Superior temporal gyrus (tissue), 1 donor: ENCODE results near the gene NOP53.
"Not testable (repeated sequence)": the region's sequence is repeated elsewhere in the genome, so short reads cannot be mapped to it uniquely, and the experiment has no call there.

Experiments used
- DNase-seq: peaks from one replicate; pipeline ENCODE4 v3.0.0-alpha.2; 2016; ENCODE audit errors: extremely low spot score

NOP53 gene

DNA sequence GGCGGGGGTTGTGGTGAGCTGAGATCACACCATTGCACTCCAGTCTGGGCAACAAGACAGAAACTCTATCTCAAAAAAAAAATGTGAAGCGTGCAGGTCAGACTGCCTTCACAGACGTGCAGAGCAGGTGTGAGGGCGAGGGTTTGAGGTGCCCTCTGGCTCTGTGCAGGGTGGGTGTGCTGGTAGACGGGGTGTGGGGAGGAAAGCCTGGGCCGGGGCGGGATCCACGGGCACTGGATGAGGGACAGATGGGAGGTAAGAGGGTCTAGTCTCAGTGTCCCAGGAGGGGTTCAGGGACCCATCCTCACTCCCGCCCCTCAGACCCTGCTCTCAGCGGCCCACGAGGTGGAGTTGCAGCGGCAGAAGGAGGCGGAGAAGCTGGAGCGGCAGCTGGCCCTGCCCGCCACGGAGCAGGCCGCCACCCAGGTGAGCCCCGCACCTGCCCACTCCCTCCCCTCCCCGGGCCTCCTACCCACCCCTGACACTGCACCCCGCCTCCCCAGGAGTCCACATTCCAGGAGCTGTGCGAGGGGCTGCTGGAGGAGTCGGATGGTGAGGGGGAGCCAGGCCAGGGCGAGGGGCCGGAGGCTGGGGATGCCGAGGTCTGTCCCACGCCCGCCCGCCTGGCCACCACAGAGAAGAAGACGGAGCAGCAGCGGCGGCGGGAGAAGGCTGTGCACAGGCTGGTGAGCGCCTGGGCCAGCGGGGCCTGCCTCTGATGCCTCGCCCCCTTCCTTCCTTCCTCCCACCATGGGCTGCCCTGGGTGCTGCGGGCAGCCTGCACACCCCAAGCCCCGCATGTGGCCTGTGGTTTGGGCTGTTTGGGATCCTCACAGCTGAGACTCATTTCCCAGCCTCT, 9.1 kb downstream of the NOP53 start:
- DNase-seq, result no peak

GRCh38 chr19:47755065-47755761, 9.9 kb downstream of the NOP53 start:
- DNase-seq, result no peak

DNA sequence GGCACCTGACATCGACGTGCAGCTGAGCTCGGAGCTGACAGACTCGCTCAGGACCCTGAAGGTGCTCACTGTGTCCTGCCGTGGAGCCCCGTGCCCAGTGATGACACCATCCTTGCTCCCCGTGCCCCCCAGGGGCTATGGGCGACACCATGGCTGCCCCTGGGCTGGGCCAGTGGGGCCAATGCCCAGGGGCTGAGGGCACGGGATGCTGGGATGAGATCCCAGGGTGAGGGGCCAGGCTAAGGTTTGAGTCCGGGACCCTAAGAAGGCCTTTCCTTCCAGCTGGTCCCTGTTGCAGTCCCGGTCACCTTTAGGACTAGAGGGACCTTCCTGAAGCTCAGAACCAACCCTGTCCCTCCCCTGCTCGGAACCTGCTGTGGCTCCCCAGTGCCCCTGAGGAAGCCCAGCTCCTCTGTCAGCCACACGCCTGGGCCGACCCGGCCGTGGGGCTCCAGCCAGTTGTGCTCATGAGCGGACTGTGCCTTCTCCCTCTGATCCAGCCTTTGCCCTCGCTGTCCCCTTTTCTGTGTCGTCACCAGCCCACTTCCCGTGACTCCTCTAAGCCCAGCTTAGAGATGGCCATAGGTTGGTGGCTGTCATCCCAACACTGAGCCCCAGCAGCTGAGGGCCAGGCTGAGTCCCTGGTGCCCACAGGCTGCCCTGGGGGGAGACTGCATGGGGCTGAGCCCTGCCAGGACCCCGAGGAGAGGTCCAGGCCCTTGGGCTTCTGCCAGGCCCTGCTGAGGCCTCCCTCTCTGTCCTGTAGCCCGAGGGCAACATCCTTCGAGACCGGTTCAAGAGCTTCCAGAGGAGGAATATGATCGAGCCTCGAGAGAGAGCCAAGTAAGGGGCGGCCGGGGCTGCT, 10.6 kb downstream of the NOP53 start:
- no peak for DNase-seq

DNA sequence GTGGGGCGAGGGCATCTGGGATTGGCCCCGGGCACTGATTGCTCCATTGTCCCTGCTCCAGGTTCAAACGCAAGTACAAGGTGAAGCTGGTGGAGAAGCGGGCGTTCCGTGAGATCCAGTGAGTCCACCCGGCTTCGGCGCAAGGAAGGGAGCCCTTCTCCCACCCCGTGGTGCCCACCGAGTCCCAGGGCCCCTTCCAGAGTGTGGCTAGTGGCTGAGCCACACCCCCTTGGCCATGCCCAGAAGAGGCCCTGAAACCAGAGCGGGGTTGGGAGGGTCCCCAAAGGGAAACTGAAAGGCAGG, 11.2 kb downstream of the NOP53 start:
- DNase-seq, result no peak

- DNase-seq, result no peak
These were observed 11.7 kb downstream of the NOP53 start for GRCh38 chr19:47756953-47757608.

DNA sequence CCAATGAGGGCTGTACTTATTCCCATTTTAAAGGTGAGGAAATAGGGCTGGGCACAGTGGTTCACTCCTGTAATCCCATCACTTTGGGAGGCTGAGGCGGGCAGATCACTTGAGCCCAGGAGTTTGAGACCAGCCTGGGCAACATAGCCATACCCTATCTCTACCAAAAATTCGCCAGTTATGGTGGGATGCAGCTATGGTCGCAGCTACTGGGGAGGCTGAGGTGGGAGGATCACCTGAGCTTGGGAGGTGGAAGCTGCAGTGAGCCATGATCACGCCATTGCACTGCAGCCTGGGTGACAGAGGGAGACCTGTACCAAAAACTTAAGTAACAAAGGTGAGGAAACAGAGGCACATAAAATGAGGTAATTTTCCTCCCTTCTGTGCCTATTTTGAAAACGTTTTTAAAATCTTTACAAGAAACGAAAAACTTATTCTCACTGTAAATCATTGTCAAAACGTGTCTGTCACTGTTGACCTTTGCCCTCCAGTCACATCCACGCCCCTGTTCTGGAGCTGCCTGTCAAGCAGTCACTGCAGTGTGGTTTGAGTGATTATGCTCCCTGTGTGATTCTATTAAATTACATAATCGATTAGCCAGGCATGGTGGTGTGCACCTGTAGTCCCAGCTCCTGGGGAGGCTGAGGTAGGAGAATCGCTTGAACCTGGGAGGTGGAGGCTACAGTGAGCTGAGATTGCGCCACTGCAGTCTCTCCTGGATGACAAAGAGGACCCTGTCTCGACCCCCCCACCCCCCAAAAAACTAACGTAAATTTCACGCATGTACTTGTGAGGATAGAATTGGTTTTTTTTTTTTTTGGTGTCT, 12.5 kb downstream of the NOP53 start:
- DNase-seq, result no peak

DNA sequence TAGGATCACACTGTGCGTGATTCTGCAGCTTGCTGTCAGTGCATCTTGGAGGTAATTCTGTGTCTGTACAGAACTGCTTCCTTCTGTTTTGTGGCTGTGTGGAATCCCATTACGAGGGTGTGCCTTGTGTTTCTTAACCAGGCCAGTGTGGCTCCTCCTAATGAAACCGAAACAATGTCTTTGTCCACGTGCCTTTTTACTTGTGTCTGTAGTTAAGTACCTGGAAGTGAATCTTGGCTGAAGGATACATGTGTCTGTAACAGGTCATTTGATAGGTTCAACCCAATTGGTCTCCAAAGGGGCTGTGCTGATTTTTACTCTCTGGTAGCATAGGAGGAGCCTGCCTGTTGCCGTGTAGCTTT, 13.1 kb downstream of the NOP53 start:
- no peak for DNase-seq

- no peak for DNase-seq
These were observed 15.3 kb downstream of the NOP53 start for GRCh38 chr19:47760632-47760999.

DNA sequence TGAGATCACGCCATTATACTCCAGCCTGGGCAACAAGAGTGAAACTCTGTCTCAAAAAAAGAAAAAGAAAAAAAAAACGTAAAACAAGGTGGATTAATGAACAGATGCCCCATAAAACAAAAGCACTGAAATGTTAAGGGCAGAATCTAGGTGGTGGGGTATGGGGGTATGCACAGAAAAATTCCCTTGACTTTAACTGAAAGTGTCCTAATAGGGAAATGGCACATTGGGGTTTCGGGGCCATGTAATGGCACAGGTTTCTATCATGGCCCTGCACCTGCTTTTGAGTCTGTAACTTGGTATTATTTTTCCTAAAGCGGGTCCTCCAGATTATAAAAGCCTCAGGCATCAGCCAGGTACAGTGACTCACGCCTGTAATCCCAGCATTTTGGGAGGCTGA, 16.2 kb downstream of the NOP53 start:
- no peak for DNase-seq

GRCh38 chr19:47762151-47762550, 16.8 kb downstream of the NOP53 start:
- no peak for DNase-seq

- DNase-seq, result no peak
These were observed 17.4 kb downstream of the NOP53 start for GRCh38 chr19:47762615-47763308.

DNA sequence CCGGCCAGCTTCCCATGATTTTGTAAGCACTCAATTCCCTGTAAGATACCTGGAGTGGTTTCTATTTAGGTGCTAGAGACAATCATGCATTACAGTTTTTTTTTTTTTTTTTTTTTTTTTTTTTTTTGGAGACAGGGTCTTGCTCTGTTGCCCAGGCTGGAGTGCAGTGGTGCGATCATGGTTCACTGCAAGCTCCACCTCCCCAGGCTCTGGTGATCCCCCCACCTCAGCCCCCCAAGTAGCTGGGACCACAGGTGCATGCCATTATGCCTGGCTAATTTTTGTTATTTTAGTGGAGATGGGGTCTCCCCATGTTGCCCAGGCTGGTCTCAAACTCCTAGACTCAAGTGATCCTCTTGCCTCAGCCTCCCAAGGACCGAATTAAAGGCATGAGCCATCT, 19.4 kb downstream of the NOP53 start:
- DNase-seq, result not testable (repeated sequence)

DNA sequence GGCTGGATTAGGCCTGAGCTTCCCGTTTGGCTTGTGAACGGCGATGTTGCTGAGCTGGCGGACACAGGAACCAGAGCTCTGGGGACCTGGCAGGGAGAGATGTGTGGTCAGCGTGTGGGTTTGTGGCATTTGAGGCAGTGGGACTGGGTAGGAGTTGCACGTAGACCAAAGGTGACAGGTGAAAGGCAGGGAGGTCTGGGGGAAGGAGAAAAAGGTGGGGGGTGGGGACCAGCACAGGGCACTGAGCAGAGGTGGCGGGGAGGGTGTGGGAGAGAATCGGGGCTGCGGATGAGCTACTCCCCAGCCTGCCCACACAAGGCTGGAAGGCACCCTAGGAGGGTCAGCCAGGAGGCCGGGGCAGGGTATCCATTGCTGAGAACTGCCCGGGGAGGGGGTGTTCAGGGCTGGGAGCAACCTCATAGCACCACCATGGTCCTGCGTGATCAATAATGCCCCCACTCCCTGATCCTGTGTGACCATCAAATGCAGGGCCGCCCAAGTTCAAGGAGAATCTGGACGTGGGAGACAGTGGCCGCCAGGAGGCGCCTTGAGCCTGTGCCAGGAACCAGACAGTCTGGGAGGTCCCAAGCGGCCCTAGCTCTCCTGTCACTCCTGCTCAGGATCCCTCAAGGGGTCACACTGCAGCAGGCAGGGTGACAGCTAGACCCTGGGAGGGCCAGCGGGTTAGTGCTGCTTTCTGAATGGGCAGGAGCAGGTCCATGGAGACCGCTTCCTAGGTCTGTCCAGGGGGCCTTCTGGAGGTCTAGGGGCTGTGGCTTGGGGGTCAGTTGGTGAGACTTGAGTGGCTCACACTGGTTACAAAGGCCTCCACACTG, 20.4 kb downstream of the NOP53 start:
- DNase-seq, result peak; percentile 80

GRCh38 chr19:47766359-47766620, 20.9 kb downstream of the NOP53 start:
- no peak for DNase-seq

DNA sequence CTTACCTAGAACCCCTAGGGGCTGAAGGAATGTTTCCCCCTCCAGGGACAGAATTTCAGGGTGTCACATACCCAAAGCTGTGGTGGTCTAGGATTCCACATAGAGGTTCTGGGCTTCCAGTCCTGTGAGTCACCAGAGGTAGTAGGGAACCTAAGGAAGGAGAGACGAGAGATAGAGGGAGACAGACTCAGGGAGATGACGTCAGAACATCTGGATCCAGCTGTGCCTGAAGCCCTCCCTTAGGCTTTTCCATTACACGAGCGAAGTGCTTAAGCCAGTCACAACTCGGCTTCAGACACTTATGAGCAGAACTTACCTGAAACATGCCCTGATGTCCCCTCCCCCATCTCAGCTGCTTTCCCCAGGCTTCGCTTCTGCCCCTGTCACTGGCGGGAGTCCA, 21.3 kb downstream of the NOP53 start:
- DNase-seq, result no peak

- DNase-seq, result no peak
These were observed 22.0 kb downstream of the NOP53 start for GRCh38 chr19:47767349-47767748.

- DNase-seq, result no peak
These were observed 23.3 kb downstream of the NOP53 start for GRCh38 chr19:47768604-47769003.

GRCh38 chr19:47769534-47769933, 24.2 kb downstream of the NOP53 start:
- DNase-seq, result no peak

DNA sequence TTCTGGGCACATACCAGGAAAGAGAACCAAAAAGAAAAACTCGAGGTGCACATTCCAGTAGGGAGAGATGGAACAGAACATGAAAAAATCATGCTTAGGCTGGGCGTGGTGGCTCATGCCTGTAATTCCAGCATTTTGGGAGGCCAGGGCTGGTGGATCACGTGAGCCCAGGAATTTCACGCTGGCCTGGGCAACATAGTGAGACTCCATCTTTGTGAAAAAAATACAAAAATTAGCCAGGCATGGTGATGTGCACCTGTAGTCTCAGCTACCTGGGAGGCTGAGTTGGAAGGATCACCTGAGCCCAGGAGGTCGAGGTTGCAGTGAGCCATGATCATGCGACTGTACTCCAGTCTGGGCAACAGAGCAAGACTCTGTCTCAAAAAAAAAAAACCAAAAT, 25.9 kb downstream of the NOP53 start:
- not testable (repeated sequence) for DNase-seq

DNA sequence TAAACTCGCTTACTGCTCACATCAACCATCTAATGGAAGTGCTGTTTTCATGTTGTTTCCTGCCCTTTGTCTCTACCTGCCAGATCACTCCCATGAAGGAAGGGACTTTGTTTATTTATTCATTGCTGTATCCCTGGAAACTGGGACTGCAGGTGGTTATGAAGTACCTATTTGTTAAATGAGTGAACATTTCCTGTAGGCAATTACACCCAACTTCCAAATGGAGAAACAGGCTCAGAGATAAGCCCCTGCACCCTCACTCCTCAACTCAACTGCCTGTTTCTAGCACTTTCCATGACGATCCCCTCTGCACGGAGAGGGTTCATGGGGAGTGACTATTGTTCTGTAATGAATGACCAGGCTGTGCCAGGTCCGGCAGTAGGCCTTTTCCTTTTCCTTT, 31.2 kb downstream of the NOP53 start:
- peak; percentile 60 for DNase-seq
